NCI-H510A (cell line): Measurements from ENCODE around the gene AFF3.

Source experiments
- DNase-seq: peaks from one replicate; lab custom pipeline; 2025; lab: John Stamatoyannopoulos, UW

Gene AFF3

DNA sequence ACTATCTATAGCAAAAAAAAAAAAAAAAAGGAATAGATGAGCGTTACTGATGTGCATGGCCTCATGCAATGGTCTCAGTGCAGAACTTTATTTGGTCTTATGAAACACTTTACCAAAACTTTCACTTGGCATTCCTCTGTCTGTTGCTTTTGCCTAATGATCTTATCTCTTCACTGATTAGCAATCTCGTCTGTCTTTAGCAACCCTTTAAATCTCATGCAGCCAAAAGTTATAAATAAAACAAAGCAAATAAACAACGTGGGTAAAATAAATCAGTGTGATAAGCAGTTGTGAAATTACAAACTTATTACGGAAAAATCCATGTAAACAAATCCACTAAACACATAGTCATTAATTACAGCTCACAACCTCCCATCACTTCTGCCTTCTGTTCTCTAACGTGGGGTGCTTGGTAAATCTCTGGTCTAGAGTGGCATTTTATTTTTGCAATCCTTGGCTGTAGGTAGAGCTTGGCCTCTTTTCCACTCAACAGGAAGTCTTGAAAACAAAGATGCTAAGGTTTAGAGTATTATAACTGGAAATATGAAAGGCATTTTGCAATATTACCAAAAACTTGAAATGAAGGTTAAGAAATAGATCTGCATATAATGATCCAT, 288.0 kb downstream of the AFF3 start:
- DNase-seq = no peak

DNA sequence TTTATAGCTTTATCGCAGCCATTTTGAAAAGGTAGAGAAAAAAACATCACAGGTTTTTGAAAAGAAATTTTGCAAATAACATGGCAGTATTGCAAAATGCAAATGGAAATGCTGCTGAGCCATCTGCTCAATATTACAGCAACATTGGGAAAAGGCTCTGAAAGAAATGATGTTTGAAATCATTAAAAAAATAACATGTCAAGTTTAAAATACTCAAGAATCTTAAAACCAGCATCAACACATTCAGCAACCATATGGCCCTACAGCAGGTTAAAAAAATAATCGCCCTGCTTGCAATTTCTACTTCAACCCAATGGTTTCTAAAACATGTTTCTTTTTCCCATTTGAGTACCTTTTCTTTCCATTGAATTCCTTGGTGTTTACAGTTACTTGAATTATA, 289.4 kb downstream of the AFF3 start:
- DNase-seq = no peak

DNA sequence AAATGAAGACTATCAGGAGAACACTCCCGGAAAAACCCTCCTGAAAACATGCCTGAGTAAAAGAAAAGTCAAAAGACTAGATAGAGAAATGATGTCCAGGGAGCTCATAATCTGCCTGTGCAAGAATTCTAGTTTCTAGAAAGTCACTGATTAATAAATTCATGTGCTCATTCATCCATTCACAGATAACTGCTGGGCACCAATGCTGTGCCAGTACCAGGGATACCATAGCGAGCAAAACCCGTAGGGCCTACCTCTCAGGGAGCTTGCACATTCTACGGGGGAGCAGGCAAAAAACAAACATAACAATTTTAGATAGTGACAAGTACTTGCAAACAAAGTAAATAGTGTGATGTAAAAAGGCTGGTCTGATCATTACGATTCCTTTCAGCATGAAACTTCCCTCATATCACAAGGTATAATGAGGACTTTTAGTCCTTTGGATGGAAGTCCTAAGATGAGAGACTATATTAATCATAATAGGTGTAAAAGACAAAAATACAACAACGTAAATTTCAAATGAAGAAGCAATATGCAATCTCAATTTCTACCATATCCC, 289.9 kb downstream of the AFF3 start:
- no peak for DNase-seq

DNA sequence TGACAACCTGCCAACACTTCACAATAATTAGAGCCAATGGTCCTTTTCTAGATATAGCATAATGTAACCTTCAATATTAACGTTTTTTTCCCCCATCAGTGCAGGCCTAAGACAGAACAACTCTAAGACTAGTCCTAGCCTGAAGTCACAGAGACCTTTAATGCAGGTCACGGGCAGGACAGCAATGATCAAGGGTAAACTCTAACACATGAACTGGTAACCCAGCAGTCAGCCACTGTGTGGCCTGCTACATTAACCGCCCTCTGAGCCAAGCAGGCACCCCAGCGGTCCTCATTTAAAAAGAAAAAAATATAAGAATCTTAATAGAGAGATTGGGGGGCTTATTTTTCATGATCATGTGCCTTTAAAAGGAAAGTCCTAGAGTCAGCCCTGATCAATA, 290.6 kb downstream of the AFF3 start:
- no peak for DNase-seq

DNA sequence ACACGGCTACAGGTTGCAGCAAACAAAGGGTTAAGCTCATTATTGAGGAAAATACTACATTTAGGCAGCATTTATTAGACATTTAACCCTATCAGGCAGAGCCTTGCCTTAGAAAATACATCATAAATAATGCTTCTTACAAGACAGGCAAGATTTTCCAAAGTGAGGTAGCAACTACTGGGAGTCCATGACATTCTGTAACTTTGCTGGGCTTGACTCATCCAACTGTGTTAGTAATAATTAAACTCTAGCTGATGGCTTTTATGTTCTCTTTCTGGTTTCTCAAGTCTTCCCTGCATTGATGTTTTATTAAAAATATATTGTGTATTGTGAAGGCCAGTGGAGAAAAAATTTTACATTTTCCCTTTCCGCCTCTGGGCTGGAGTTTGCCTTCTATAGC, 291.3 kb downstream of the AFF3 start:
- DNase-seq = no peak

DNA sequence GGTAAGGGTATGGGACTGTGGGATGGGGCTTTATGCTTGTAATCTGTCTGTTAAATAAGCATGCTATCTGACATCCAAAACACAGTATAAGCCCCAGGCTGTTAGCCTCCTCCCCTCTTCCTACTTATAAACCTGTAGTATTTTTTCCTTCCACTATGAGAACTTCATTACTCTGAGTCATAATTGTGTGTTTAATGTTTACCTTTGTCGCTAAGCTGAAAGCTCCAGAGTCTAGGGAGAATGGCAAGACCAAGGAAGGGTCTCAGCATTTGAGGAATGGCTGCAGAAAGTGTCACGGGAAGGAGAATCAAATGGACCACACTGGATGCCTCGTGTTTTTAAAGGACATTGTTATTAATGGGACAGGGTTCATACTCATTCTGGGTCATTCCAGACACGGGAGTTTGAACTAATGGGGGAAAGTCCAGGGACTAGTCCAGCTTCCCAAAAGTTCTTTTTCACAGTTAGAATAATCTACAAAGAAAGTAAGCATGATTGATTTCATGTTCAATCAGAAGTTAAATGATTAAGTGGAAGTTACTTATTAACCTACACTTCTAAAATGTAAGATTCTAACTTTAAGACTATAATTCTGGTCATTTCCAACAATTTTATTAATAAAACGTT, 292.2 kb downstream of the AFF3 start:
- DNase-seq = no peak

DNA sequence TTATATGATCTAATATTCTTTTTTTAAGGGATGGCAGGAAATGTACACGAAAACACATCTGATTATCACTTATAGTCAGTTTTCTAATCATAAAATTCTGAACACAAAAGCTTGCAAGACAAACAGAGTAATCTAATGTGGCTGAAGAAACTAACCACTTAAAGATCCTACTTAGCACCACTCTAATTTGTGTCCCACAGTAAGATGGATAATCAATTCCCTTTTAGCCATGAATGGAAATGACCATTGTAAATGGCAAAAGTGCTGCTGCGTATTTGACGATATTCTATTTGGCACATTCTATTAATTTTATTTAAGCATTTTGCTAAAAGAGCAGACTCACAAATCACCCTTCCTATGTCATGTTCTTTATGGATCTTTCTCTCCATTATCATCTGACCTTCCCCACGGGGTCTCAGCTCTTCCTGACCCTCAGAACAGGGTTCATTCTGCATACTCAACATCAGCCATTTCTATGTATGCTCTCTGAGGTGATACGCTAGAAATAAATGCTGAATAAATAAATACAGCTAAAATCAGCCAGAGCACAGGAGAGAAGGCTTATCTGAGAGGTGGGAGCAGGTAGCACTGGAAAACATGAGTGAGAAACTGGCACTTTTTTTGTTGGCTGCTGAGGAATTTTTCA, 295.8 kb downstream of the AFF3 start:
- DNase-seq = no peak

DNA sequence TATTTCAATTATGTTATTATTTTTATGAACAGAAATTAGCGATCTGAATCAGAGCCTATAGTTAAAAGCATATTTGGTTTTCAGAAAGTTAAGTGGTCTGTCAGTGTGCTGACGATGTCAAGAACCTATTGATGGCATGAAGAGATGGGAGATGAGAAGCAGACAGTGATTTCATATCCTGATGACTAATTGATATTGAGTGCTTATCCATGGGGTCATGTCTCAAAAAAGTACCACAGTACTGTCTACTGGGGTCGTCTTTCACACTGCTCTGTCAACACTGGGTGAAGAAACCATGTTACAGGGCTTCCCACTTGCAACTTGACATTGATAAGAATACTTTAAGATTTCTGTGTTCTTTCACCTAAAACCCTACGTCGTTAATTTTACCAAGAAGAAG, 297.1 kb downstream of the AFF3 start:
- no peak for DNase-seq

DNA sequence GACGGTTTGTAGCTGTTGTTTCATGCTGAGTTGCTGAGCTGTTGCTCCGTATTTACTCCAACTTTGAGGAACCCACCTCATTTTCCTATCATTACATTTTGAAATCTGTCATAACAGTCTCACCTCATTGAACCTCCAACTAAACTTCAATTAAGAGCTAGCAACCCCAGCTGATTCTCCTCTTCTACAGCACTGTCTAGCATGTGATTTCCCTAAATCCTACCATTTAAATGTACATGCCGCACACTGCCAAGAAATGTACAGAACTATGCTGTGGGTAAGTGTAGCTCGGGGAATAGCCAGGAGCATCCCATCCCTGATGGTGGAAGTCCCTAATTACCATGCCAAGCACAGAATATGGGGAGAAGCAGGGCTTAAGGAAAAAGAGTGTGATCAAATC, 299.9 kb downstream of the AFF3 start:
- no peak for DNase-seq

DNA sequence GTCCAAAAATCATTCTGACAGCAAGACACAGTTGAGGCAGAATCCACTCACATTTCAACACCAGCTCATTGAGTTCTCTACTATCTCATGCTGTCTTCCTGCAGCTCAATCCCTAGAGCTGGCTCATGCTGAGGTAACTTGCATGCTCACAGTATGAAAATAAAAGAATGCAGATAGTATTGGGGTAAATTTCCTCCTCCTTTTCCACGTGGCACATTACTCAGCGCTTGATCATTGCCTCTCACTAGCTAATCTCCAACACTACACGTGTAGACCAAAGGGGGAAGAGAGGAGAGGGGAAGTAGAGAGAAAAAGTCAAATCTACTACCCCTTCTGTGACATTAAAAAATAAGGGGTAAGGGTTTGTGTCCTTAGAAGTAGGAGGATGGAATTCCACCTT, 300.6 kb downstream of the AFF3 start:
- no peak for DNase-seq

DNA sequence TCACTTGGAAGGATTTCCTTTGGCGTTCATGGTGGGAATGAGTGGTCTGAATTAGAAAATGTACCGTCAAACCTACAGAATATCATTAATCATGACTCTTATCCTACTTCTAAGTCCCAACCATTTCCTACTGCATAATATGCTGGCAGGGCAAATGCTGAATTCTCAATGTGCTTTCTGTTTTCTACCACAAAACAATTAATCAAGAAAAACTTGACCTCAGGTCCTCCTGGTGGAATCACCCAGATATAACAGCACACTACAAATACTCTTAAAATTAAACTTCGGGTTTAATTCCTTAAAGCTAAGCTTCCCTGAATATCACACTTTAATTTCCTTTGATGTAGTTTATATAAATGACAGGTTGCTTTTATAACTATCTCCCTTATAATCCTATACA, 301.6 kb downstream of the AFF3 start:
- no peak for DNase-seq

DNA sequence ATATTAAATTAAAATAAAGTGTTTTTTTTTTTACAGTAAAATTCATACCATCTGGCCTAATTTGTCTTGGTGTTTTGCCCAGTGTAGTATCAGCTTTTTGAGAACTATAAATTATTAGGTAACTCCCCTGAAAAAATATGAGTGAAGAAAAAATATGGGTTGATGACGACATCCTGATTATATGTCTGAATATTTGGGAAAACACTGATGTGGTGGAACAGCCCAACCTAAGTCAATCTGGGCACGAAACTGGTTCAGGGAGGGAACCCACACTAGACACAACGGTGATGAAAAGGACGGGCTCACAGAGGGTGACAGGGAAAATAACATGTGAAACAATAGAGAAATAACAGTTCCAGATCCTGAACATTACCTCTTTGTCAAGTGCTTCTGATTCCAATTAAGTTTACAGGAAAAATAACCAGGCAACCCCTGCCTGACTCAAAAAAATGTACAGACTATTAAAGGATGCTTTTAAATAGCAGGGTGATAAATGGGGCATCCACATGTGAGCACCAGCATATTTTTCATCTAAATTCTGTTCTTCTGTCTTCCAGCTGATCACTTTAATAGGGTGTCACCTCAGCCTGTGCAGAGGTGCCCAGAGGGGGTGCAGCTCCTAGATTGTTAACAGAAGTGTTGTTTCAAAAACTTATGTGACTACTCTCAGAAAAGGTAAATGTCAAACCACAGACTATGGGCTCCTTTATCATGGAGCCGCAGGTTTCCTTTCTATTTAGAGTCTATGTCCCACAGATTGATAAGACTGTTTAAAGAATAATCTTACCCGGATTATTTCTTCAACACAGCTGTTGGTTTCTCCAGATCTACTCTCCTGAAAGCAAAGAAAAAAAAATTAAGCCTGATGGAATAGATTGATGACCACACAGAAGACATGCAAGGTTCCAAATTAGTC, 305.4 kb downstream of the AFF3 start:
- no peak for DNase-seq

DNA sequence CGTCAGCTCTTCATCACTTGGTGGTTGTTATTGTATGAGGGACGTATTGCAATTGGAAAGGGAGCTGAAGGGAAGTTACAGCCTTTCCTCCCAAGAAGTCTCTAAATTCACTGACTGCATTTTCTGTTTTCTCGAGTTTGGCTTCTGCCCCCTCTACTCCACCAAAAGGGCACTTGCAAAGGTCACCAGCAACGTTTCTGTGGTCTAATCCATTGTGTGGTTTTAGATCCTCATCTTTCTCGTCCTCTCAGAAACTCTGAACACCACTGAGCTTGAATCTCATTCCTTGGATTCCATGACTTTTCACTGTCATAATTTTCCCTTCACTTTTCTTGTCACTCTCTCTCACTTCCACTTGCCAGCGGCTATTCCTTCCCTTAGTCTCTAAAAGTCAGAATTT, 308.0 kb downstream of the AFF3 start:
- DNase-seq = no peak

DNA sequence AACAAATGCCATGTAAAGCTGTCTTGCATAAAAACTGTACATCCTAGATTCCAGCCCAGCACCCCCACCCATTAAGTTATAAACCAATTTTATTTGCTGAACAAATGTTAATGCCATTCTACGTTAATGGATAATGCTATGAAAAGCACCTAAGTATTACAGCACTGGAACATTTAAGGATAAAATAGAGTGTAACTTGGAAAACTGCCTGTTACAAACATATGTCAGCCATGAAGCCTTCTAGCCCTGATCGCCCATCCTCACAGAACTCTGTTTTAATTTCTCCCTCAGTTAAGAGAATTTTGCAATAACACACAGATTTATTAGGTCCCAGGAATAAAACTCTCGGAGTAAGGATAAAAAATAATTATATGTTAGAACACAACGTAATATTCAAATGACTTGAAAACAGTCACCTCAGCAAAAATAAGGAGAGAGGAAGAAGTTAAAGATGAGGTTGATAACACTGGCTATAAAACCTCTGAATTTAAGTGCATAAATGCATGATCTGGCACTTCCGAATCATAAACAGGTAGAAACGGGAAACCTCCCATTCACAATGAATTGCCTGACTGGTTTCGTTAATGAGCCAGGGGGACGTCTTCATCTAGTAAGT, 308.7 kb downstream of the AFF3 start:
- DNase-seq = no peak

DNA sequence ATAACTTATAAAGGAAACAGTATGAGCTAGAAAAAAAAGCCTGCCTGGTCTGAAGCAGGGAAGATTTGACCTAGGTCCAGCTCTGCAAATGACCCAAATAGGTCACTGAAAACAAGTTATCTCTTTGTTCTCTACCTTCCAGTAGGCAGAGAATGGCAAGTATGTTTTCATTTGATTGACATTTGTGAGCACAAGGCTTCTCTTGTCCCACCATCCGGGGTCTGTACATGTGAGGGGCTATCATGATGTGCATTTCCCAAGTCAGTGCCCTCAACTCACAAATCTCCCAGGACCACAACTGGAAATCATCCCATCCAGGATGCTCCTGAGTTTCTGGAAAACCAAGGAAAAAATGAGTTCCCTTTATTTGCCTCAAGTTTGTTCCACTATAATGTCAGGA, 309.5 kb downstream of the AFF3 start:
- DNase-seq = no peak

DNA sequence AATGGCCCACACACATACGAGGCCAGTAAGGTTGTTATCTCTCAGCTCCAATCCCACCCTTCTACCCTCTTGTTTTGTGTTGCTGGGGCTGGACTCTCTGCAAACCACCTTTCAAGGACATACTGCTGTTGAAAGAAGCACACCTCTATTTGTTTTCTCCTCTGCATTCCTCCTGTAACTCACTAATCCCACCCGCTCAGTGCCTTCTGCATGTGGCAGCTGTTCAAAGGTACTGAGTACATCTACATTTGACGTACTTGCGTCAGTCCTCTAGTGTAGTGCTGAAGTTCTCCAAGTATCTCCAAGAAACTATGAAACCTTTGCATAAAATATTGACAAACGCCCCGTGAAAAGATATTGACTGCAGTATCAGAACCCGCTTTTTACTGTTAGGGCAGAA, 310.6 kb downstream of the AFF3 start:
- DNase-seq = no peak

DNA sequence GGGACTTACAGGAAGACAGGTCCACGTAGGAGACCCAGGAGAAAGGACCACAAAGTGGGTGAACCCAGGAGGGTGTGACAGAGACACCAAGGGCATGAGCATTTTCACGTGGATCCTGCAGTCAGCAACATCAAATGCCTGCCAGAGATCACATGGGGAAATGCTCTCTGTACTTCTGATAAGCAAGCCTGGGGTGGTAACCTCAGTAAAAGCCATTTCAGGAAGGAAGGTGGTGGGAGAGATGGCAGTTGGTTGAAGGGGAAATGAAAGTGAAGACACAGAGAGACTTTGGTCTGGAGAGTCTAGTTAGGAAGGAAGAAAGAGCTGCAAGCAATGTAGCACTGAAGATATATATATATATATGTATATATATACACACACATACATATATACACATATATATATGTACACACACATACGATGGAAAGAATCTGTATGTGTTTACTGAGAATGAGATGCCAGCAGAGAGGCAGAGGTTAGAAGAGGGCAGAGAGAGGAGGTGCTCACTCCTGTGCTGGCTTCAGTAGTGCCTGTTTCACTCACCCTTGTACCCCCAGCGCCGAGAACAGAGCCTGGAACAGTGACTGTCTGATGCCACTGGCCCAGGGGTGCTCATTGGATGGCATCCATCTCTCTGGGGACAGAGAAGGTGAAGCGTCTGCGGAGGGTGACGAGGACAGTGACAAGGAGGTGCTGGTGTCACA, 314.9 kb downstream of the AFF3 start:
- no peak for DNase-seq

DNA sequence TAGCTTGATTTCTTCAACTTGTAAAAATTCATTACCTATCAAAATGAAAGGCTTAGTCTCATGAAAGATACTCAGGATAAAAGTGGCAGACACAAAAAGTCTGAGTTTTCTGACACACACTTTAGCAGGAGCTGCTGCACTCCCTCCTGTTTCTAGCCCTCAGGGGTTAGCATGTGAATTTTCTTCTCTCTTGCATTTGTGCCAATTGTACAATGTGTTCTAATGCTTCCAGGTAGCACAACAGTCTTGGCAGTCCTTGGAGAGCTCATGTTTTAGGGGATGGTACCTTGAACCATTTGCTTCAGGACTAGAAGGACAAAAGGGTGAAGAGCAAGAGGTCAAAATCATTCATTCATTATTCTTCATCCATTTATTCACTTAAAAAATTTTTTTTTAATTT, 316.8 kb downstream of the AFF3 start:
- no peak for DNase-seq

DNA sequence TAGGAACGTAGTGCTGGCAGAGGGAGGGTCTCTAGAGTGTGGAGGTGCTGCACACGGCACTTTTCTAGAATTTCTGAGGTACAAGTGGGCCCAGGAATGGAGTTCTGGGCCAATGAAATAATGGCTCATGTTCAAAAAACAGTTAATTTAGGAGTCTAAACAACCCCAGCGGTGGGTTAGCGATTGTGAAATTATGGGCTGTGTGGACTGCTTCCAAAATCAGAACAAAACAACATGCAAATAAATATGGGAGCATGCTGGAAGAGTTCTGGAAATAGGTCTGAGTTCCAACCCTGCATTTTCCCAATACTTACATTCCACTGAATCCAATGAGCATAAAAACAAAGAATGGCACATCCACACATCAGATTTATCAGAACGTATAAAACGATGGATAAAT, 317.6 kb downstream of the AFF3 start:
- DNase-seq = no peak

DNA sequence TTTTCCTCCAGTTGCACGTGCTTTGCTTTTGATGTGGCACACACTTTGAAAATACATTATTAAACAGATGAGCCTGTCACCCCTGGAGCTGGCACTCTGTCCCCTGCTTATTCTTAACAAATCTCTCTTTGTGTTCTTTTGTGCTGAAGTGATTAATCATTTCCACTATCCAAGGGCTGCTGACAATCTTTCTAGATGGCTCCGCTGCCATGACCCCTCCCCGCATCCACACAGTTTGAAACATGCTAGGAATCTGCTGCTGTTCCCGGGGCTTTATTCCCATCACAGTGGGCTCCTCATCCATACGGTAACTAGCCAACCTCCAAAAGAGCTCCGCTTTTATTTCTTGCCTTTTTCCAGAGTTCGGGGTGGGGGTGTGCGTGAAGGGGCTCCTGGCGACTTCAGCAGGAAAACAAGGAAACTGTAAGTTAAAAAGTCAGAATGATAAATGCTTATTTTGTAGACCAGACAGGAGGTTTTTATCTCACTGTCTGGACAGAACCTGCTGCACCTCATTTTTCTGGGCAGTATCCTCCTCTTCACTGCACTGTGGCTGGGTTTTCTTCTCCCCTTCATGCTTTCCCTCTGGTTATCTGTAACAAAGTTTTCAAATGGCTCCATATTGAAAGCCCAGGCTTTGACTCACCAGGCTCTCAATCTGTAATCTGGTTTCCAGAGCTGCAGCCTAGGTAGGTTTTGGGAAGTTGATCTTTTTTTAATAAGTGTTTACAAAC, 319.7 kb downstream of the AFF3 start:
- DNase-seq = no peak

DNA sequence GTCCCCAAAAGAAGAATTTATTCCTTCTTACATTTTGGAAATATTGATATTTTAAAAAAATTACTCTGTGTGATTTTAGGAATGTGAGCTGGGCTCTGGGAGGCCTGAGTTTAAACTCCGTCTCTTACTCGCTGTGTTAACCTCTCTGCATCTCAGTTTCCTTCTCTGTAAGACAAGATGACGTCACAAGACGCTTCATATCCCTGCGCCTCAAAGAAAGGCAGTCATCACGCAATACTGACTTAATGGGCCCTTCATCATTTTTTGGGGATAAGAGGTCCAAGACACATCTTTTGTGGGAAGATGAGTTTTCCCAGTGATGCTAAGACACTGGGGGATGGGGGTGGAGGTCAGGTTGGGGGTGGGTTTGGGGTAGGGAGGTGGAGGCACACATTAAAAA, 320.4 kb downstream of the AFF3 start:
- no peak for DNase-seq
